Measurements from ENCODE around the gene MAML1.
"Not testable (repeated sequence)": the region's sequence is repeated elsewhere in the genome, so short reads cannot be mapped to it uniquely, and the experiment has no call there.

The MAML1 gene

DNA sequence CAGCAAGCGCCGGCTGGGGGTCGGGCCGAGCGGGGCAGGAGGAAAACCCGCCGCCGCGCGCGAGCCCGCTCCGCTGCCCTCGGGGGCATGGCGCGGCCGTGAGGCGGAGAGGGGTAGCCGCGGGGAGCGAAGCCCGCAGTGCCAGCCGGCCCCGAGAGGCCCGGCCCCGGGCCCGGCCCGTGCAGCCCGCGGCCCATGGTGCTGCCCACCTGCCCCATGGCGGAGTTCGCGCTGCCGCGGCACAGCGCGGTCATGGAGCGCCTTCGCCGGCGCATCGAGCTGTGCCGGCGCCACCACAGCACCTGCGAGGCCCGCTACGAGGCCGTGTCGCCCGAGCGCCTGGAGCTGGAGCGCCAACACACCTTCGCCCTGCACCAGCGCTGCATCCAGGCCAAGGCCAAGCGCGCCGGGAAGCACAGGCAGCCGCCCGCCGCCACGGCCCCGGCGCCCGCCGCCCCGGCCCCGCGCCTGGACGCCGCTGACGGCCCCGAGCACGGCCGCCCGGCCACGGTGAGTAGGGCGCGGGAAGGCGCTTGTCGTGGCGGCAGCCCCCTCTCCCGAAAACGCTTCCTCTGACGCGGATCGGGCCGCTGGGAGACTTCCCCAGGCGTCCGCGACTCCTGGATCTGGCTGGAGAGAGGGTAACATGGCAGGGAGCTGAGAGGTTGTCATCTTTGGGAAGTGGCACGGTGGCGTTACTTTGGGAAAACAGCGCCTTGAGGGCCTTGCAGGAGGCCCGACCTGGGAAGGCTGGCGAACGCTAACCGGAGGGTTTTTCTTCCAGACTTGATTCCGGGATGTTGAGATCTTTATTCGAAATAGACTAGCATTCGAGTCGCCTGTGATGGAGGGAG is 523 bp downstream of the MAML1 start:
- no peak for DNase-seq

DNA sequence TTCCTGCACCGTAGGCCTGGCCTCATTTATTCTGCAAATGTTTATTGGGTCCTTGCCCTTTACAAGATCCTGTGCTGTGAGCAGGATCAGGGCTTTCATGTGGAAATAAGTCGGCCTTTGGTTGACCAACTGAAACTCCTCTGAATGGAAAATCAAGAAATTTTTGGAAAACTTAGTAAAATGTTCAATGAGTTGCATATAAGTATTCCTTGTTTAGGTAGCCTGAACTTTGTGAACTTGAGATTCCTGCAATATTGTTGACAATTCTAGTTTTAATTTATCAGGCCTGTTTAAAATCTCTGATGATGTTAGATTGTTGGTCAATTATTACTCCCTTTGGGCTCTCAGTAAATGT is 1.1 kb downstream of the MAML1 start:
- no peak for DNase-seq

DNA sequence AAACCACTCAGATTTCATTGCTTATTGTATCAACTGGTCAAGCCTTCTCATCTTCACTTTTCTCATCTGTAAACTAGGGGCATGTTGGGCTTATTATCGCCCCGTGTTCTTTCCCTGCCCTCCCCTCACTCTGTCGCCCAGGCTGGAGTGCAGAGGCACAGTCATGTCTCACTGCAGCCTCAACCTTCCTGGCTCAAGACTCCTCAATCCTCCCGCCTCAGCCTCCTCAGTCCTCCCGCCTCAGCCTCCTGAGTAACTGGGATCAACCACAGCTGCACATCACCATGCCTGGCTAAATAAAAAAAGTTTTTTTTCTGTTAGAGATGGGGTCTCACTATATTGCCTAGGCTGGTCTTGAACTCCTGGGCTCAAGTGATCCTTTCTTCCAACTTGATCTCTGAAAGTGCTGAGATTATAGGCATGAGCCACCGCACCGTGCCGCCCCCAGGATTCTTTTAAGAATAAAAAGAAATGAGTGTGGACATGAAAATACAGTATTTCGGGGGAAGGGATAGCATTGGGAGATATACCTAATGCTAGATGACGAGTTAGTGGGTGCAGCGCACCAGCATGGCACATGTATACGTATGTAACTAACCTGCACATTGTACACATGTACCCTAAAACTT is 2.0 kb downstream of the MAML1 start:
- DNase-seq, result no peak

DNA sequence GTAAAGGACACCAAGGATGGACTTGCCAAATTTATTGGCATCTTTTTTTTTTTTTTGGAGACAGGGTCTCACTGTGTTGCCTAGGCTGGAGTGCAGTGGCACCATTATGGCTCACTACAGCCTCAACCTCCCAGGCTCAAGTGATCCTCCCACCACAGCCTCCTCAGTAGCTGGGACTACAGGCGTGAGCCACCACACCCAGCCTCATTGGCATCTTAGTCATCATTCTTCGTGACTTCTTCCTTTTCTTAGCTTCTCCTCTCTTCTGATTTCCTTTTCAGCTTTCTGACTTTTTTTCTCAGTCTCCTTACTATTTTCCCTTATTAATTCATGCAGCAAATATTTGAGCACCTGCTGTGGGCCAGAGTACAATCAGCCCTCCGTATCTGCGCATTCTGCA is 6.1 kb downstream of the MAML1 start:
- no peak for DNase-seq

DNA sequence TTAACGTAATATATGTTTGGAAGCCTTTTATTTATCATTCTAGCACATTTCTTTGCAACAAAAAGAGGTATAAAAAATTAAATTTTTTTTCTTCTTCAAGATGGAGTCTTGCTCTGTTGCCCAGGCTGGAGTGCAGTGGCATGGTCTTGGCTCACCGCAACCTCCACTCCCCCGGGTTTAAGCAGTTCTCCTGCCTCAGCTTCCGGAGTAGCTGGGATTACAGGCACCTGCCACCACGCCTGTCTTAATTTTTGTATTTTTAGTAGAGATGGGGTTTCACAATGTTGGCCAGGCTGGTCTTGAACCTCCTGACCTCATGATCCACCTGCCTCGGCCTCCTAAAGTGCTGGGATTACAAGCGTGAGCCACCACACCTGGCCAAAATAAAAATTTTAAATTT is 11.5 kb downstream of the MAML1 start:
- not testable (repeated sequence) for DNase-seq

DNA sequence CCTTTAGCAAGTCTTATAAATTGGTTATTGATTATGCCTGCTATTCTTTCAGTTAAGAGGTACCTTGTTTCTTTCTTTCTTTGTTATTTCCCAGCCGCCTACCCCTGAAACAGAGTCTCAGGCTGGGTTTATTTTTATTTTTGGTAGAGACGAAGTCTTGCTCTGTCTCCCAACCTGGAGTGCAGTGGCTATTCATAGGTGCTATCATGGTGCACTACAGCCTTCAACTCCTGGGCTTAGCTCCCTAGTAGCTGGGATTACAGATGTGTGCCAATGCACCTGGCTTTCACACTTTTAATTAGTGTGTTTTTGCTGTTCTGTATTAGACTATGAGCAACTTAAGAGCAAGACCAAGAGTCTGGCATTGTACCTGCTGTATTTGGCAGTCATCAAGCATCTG is 14.2 kb downstream of the MAML1 start:
- no peak for DNase-seq

DNA sequence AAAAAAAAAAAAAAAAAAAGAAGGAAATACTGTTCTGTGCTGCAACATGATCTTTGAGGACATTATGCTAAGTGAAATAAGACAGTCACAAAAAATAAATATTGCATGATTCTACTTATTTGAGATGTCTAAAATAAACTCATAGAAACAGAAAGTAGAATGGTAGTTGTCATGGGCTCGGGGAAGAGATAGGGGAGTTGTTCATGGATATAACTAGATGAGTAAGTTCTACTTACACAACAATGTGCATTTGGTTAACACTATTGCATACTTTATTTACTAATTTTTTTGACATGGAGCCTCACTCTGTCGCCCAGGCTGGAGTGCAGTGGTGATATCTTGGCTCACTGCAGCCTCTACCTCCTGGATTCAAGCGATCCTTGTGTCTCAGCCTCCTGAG is 15.2 kb downstream of the MAML1 start:
- no peak for DNase-seq

DNA sequence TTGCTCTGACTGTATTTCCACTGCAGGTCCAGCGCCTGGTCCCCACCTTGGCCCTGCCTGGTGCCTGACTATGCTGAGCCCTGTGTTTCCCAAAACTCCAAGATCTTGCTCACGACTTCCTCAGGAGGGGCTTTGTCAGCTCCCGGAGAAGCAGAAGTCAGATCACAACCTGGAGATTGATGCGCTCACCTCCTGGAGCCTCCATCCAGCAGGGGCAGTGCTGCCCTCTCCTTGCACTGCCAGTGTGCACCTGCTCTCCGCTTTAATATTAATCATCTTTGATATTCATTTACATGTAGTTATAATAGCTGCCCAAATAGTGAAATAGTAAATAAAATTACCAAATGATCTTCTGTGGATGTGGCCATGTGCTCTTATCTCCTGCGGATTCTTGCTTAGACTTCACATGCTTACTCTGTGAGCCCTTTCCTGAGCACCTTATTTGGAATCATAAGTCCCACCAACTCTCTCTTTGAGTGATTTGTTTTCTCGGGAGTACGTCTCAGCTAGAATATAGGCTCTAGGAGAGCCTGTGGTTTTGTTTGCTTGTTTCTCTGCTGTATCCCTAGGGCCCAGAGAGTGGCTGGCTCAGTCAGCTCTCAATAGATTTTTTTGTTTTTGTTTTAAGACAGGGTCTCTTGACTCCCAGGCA is 17.4 kb downstream of the MAML1 start:
- no peak for DNase-seq

DNA sequence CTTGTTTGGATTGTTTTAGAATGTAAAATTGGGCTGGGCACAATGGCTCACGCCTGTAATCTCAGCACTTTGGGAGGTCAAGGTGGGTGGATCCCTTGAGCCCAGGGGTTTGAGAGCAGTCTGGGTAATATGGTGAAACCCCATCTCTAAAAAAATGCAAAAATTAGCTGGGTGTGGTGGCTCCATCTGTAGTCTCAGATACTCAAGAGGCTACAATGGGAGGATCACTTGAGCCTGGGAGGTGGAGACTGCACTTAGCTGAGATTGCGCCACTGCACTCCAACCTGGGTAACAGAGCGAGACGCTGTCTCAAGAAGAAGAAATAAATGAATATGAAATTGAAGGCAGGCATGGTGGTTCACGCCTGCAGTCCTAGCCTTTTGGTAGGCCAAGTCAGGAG is 21.3 kb downstream of the MAML1 start:
- DNase-seq, result no peak

DNA sequence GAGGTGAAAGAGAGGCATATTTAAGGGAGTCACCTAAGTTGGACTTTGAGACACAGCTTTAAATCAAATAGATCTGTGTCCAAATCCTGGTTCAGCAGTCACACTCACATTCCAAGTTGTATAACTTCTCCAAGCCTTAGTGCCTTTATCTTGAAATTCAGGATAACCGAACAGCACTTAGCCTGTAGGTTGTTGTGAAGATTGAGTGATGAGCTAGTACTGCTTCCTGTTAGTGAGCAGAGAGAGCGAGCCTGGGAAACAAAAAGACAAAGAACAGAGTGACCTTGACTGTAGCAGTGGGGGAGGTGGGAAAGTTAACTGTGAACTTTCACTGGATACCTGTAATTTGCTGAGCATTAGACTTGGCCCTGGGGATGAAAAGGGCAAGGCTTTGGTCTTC is 22.4 kb downstream of the MAML1 start:
- no peak for DNase-seq

DNA sequence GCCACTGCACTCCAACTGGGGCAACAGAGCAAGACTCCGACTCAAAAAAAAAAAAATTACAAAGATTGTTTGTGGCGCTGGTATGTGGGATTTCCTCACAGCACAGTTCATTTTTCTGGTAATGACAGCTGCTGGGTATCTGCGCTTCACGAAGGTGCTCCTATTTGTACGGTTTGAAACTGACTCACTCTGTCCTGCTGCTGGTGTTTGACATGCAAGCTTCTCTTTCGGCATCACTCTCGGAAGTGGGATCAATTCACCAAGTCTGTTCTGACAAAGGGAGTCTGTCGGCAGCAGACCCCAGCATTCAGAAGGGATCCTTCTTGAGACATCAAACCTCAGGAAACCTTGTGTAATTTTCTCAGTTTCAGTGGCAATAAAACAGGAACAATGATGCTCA is 26.3 kb downstream of the MAML1 start:
- no peak for DNase-seq

DNA sequence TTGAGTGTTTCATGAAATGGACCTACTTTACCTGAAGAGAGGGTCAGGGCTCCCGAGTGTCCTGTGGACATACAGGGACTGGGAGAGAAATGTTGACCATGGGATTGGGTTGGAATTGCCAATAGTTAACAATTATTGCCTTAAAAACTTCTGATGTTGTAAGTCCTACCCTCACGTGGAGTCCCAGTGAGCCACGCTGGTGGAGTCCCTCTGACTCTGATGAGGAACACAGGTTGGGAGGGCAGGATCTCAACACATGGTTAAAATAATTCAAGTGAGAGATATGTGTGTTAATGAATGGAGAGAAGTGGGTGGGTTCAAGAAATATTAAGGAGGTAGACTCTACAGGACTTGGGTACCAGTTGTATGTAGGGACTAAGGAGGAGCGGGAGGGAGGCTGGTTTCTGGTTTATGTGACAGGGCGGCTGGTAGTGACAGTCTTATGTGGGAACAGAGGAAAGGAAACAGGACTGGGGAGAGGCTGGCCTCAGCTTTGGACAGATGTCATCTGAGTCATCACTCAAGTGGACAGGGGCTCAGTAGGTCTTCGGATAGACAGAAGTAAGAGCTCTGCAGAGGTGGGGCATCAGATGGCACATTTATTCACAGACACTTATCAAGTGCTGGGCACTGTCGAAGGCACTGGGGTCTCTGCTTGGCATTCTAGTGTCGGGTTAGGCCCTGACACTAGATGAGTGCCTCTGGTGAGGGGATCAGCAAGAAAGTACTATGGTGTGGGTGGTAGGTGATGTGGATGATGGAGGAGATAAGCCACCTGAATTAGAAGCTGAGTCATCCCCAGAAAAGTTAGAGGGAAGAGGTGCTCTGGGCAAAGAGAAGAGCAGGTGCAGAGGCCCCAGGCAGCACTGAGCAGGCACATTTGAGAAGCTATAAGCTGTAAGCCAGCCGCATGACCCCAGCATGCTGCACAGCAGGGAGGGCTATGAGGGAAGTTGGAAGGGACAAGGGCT is 27.2 kb downstream of the MAML1 start:
- no peak for DNase-seq

DNA sequence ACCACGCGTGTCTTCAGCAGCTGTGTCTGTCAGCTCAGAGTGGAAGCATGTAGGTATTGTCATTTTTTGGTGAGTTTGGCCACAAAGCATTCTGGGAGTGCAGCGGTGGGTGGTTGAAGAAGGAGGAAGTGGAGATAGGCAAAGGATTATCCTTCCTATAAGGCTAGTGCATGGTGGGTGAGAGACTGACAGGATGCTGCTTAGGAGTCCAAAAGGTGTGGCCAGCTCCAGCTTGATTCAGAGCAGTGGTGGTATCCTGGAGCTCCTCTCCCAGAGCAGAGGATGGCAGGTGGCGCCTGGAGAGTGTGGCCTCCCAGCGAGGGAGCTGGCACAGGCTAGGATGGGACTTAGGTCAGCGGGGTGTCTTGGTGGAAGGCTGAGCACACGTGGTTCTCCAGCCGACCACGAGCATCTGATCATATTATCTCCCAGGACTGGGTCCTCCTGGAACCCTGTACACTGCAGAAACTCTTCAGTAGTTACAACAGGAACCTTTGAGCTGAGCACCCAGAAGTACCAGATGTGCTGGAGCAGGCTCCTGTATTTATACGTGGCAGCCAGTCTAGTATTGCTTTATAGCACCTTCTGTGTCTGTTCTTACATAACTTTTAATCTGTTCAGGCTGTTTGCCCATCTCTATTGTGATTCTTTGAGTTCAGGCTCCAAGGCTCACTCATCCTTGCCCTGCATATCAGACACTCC is 29.6 kb downstream of the MAML1 start:
- peak; percentile 4 for DNase-seq

DNA sequence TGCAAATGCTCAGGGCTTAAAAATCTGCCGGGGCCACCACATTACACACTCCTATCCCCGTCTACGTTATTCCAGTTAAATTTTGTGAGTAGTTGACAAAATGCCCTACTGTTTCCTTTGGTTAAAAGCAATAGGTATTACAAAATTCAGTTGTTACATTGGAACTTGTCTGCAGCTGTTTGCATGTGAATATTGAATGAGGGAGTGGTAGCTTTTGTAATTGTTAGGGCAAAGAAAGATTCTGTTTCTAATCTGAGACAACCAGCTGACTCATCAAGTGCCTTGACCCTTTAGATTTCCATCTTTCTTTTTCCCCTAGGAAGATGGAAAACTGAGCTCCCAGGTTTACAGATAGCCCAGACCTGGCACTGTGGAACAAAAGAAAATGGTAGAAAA is 30.2 kb downstream of the MAML1 start:
- DNase-seq, result no peak

DNA sequence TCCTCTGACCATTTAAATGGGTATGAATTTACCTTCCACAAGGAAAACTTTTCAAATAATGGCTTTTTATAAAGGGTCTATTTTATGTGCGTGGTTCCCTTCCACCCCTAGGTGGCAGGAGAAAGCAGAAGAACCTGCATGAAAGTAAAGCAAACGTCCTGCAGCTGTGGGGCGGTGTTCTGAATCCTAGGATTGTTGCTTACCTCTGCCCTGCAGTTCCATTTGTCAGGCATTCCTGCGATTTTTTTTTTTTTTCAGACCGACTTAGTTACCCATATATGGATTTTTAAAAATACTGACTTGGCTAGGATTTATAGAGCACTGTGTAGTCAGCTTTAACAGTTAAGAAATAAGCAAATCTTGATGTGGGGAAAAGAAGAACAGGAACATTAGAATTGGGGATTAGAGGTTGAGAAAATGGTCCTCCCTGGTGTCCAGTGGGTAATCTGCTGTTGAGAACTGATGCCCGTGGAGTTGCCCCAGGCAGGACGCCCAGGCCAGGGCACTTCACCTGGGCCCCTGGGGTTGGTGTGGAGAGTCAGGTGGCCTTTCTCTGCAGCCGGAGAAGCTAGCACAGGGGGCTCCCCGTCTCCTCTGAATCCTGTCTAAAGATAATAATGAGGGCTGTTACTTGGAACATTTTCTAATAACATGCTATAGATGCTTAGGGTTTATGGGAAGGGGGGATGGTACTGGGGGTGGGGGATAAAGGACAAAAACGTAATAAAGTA is 30.8 kb downstream of the MAML1 start:
- DNase-seq, result peak; percentile 23

DNA sequence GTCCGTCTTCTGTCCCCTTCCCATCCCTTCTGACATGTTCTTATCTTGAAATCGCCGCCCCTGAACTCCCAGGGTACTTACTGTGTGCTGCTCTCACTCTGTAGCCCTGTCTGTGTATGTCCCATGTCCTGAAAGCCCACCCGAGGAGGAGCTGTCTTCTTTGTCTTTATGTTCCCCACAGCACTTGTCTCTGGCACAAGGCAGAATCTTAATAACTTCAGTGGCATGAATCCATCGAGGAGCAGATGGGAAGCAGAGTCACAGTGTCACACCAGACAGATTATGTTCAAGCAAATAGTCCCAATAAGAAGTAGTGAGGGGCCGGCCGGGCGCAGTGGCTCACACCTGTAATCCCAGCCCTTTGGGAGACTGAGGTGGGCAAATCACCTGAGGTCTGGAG is 31.4 kb downstream of the MAML1 start:
- no peak for DNase-seq

DNA sequence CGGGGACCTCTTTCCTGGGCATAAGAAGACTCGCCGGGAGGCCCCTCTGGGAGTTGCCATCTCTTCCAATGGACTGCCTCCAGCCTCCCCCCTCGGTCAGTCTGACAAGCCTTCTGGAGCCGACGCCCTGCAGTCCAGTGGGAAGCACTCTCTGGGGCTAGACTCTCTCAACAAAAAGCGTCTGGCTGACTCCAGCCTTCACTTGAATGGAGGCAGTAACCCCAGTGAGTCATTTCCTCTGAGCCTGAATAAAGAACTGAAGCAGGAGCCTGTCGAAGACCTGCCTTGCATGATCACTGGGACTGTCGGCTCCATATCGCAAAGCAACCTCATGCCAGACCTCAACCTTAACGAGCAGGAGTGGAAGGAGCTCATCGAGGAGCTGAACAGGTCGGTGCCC is 32.8 kb downstream of the MAML1 start:
- no peak for DNase-seq

DNA sequence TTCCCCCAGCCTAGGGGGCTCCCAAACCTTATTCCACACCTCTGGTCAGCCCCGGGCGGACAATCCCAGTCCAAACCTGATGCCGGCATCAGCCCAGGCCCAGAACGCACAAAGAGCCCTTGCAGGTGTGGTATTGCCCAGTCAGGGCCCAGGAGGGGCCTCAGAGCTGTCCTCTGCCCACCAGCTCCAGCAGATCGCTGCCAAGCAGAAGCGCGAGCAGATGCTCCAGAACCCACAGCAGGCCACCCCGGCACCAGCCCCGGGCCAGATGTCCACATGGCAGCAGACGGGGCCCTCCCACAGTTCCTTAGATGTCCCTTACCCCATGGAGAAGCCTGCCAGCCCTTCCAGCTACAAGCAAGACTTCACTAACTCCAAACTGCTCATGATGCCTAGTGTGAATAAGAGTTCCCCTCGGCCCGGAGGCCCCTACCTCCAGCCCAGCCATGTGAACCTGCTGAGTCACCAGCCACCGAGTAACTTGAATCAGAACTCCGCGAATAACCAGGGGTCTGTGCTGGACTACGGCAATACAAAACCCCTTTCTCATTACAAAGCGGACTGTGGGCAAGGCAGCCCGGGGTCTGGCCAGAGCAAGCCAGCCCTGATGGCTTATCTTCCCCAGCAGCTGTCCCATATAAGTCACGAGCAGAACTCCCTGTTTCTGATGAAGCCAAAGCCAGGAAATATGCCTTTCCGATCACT is 33.6 kb downstream of the MAML1 start:
- DNase-seq, result no peak

DNA sequence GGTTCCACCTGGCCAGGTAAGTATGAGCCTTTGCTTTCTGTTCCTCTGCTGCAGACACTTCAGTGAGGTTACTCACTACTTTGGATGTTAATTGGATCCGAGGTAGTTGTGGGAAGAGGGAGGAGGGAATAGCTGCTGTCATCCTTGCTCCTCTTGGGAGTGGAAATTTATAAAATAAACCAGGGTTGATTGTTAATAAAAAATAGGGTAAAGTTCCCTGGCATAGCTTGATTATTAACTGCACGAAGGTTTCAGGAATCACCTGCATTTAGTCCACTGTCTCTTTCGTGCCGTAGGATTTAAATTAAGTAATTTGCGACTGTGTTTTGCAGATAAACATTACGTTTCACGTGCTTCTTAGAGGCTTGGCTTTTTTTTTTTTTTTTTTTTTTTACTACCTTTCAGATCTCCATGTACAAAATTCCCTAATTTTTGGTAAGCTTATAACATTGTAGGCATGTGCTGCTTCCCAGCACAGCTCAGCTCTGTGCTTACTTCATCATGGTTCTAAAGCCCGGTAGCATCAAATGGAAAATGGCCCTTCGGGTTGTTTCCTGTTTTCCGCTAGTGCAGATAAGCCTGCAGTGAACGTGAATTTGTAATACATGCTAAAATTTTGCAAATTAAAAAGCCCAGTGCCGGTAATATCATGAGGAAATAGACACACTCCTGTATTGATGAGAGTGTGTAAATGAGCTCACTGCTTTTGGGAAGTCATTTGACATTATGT is 34.3 kb downstream of the MAML1 start:
- DNase-seq, result no peak

DNA sequence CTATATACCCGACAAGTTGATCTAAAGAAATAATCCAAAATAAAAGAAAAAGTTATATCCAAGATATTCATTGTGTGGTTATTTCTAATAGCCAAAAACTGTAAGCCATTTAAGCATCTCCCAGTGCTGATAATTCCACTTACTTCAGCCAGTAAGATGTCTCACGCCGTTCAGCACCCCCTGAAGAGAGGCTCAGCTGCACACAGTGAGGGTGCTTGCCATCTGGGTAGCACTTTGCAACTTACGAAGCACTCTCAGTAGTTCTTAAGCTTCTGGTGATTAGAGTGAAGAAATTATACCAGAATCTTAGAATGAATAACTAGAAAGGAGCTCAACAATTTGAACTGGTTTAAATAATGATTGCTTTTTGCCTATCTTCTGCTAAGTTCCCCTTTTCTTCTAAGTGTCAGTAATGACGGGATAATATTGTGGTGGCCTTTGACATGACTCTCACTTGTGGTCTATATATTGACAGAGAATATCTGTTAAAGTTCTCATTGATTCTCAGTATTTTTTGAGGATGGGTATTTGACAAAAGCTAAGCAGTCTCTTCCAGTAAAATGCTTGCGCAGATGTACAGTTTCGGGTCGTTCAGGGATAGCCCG is 35.0 kb downstream of the MAML1 start:
- DNase-seq, result no peak
